ENCODE data around the gene NAA80.
"Not testable (repeated sequence)": the region's sequence is repeated elsewhere in the genome, so short reads cannot be mapped to it uniquely, and the experiment has no call there.

Gene NAA80

GRCh38 chr3:50322386-50323091, 23.3 kb upstream of the NAA80 start, which contains the start of gene HYAL2:
TSS of gene HYAL2 (minus strand) at chr3:50322745. CDS start at chr3:50320489, 2,256 bp downstream.
- peak within 1 kb of the TSS; percentile 83 to 85 for H3K4me3 Mint-ChIP-seq
- peaks cover 78% of the 10 kb centered on the region for H3K4me1 Mint-ChIP-seq
- H3K9me3 Mint-ChIP-seq = no peaks in the 10 kb centered on the region
- peak within 1 kb of the TSS; percentile 99 to 100 for H3K27ac Mint-ChIP-seq
- ATAC-seq (no peak), DNase-seq (no peak)
- H3K27me3 Mint-ChIP-seq = no peaks in the 10 kb centered on the region

- DNase-seq = no peak
- no peak for ATAC-seq
- peak overlapping the region; percentile 83 to 85 for H3K4me3 Mint-ChIP-seq
- H3K4me1 Mint-ChIP-seq = peaks cover 78% of the 10 kb centered on the region
- no peaks in the 10 kb centered on the region for H3K27me3 Mint-ChIP-seq
- peak overlapping the region; percentile 65 to 100 for H3K27ac Mint-ChIP-seq
- H3K9me3 Mint-ChIP-seq = no peaks in the 10 kb centered on the region
Measured at GRCh38 chr3:50322115-50322385, 22.8 kb upstream of the NAA80 start.

GRCh38 chr3:50321336-50322114, 22.3 kb upstream of the NAA80 start:
- H3K4me3 Mint-ChIP-seq = peak overlapping the region; percentile 83 to 85
- H3K27ac Mint-ChIP-seq = peak overlapping the region; percentile 99 to 100
- no peaks in the 10 kb centered on the region for H3K27me3 Mint-ChIP-seq
- ATAC-seq (peak; percentile 79), DNase-seq (peak; percentile 84 to 86)
- H3K4me1 Mint-ChIP-seq = peaks cover 78% of the 10 kb centered on the region
- no peaks in the 10 kb centered on the region for H3K9me3 Mint-ChIP-seq

- Mint-ChIP-seq H3K9me3 (no peaks in the 10 kb centered on the region), H3K4me3 (peak overlapping the region; percentile 83 to 91), H3K27ac (peak overlapping the region; percentile 53 to 85), H3K27me3 (no peaks in the 10 kb centered on the region), H3K4me1 (peaks cover 79% of the 10 kb centered on the region)
- DNase-seq (no peak), ATAC-seq (peak; percentile 62)
Measured at GRCh38 chr3:50320853-50321335, 21.7 kb upstream of the NAA80 start.

GRCh38 chr3:50319894-50320625, 20.9 kb upstream of the NAA80 start:
- H3K27ac Mint-ChIP-seq = no peak overlapping the region

GRCh38 chr3:50319181-50319893, 20.1 kb upstream of the NAA80 start:
- H3K27ac Mint-ChIP-seq = no peak overlapping the region
- H3K9me3 Mint-ChIP-seq = no peaks in the 10 kb centered on the region
- peaks cover 77% of the 10 kb centered on the region for H3K4me1 Mint-ChIP-seq
- H3K27me3 Mint-ChIP-seq = no peaks in the 10 kb centered on the region
- ATAC-seq (no peak), DNase-seq (no peak)
- no peak overlapping the region for H3K4me3 Mint-ChIP-seq

More at GRCh38 chr3:50319894-50320625, 20.9 kb upstream of the NAA80 start:
- H3K4me3 Mint-ChIP-seq = peak overlapping the region; percentile 83 to 91
- ATAC-seq = no peak
- no peaks in the 10 kb centered on the region for H3K9me3 Mint-ChIP-seq
- peaks cover 82% of the 10 kb centered on the region for H3K4me1 Mint-ChIP-seq
- H3K27me3 Mint-ChIP-seq = no peaks in the 10 kb centered on the region
- DNase-seq = no peak

- Mint-ChIP-seq H3K4me3 (no peak overlapping the region), H3K27ac (no peak overlapping the region), H3K4me1 (peaks cover 71% of the 10 kb centered on the region), H3K9me3 (no peaks in the 10 kb centered on the region), H3K27me3 (no peaks in the 10 kb centered on the region)
- ATAC-seq (no peak), DNase-seq (no peak)
Measured at GRCh38 chr3:50318615-50319014, 19.4 kb upstream of the NAA80 start.

GRCh38 chr3:50318163-50318562, 19.0 kb upstream of the NAA80 start:
- H3K27me3 Mint-ChIP-seq = no peaks in the 10 kb centered on the region
- no peaks in the 10 kb centered on the region for H3K9me3 Mint-ChIP-seq
- H3K4me3 Mint-ChIP-seq = no peak overlapping the region
- no peak overlapping the region for H3K27ac Mint-ChIP-seq
- DNase-seq (no peak), ATAC-seq (no peak)
- H3K4me1 Mint-ChIP-seq = peaks cover 66% of the 10 kb centered on the region

- Mint-ChIP-seq H3K27me3 (no peaks in the 10 kb centered on the region), H3K27ac (no peak overlapping the region), H3K9me3 (no peaks in the 10 kb centered on the region), H3K4me3 (no peak overlapping the region), H3K4me1 (peaks cover 58% of the 10 kb centered on the region)
- no peak for DNase-seq
- no peak for ATAC-seq
Measured at GRCh38 chr3:50317300-50317699, 18.1 kb upstream of the NAA80 start.

GRCh38 chr3:50316657-50317242, 17.5 kb upstream of the NAA80 start:
- H3K9me3 Mint-ChIP-seq = no peaks in the 10 kb centered on the region
- peak overlapping the region in 1 of 2 donors; percentile 80 for H3K27ac Mint-ChIP-seq
- peak; percentile 63 for ATAC-seq
- H3K4me1 Mint-ChIP-seq = peaks cover 53% of the 10 kb centered on the region
- peak; percentile 46 to 61 for DNase-seq
- H3K4me3 Mint-ChIP-seq = peak overlapping the region in 1 of 2 donors; percentile 64
- no peaks in the 10 kb centered on the region for H3K27me3 Mint-ChIP-seq

- Mint-ChIP-seq H3K9me3 (no peaks in the 10 kb centered on the region), H3K4me3 (no peak overlapping the region), H3K27me3 (no peaks in the 10 kb centered on the region), H3K27ac (peak overlapping the region in 1 of 2 donors; percentile 52), H3K4me1 (peaks cover 43% of the 10 kb centered on the region)
- no peak for ATAC-seq
- DNase-seq = no peak
Measured at GRCh38 chr3:50314816-50315215, 15.6 kb upstream of the NAA80 start.

- H3K27ac Mint-ChIP-seq = no peak overlapping the region
- H3K27me3 Mint-ChIP-seq = no peaks in the 10 kb centered on the region
- no peak for DNase-seq
- H3K4me3 Mint-ChIP-seq = no peak overlapping the region
- no peaks in the 10 kb centered on the region for H3K9me3 Mint-ChIP-seq
- peaks cover 38% of the 10 kb centered on the region for H3K4me1 Mint-ChIP-seq
- no peak for ATAC-seq
Measured at GRCh38 chr3:50314342-50314741, 15.1 kb upstream of the NAA80 start.

GRCh38 chr3:50312041-50312440, 12.8 kb upstream of the NAA80 start:
- H3K4me1 Mint-ChIP-seq = peaks cover 19% of the 10 kb centered on the region
- H3K4me3 Mint-ChIP-seq, H3K9me3 Mint-ChIP-seq, H3K27ac Mint-ChIP-seq, DNase-seq, H3K27me3 Mint-ChIP-seq, ATAC-seq: not testable (repeated sequence)

GRCh38 chr3:50304601-50305000, 5.4 kb upstream of the NAA80 start:
- DNase-seq = no peak
- Mint-ChIP-seq H3K9me3 (no peaks in the 10 kb centered on the region), H3K4me1 (peaks cover 19% of the 10 kb centered on the region), H3K27me3 (no peaks in the 10 kb centered on the region), H3K4me3 (no peak overlapping the region), H3K27ac (no peak overlapping the region)
- ATAC-seq = no peak

All from stimulated activated naive CD8-positive, alpha-beta T cell treated with anti-CD3 and anti-CD28 coated beads, Interleukin-15, amount 100 ng/mL, for 72 hours (primary cell).